ENCODE measurements around the gene NPR2.

DNA sequence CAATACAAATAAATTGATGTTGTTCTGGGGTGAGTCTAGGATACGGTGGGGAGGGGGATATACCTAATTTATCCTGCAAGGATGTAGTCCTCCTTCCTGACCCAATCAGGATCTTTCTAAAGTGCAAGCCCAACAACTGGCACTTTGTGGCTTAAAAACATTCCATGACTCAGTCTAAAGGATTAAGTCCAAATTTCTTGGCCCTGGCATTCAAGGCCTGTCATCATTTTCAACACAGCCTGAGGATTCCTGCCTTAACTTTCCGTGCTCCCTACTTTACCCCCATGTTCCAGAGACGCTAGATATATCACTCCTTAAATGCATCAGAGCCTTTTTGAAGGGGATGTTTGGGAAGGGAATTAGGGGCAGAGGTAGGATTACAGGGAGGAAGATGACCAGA lies 36.1 kb downstream of the NPR2 start:
- TF ChIP-seq, protein P1, sequence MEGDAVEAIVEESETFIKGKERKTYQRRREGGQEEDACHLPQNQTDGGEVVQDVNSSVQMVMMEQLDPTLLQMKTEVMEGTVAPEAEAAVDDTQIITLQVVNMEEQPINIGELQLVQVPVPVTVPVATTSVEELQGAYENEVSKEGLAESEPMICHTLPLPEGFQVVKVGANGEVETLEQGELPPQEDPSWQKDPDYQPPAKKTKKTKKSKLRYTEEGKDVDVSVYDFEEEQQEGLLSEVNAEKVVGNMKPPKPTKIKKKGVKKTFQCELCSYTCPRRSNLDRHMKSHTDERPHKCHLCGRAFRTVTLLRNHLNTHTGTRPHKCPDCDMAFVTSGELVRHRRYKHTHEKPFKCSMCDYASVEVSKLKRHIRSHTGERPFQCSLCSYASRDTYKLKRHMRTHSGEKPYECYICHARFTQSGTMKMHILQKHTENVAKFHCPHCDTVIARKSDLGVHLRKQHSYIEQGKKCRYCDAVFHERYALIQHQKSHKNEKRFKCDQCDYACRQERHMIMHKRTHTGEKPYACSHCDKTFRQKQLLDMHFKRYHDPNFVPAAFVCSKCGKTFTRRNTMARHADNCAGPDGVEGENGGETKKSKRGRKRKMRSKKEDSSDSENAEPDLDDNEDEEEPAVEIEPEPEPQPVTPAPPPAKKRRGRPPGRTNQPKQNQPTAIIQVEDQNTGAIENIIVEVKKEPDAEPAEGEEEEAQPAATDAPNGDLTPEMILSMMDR (IDR thresholded peaks at IDR 0.05) = no peak
- TF ChIP-seq POLR2A (IDR thresholded peaks at IDR 0.05) = no peak
- no peak for TF ChIP-seq POLR2AphosphoS5 (IDR thresholded peaks at IDR 0.05)
- TF ChIP-seq EP300 (IDR thresholded peaks at IDR 0.05) = no peak

Data from sigmoid colon (tissue), 4 donors.